K562 (cell line): ENCODE data around the gene KAZN. TPM values are rescaled to one million over a fixed set of nuclear protein-coding genes. Genes with fewer than 3 reads are reported as not detected.

Experiments used
- ATAC-seq: fragments of 200-7000 bp; cut with Tn5 transposase; 3 replicates; pipeline ENCODE4 v1.9.1; 2020; ENCODE audit warnings: moderate library complexity
- BruUV-seq: library from RNA; stranded (reverse); fragments of 400-500 nt; replicated peaks from 2 replicates; lab custom pipeline; 2021; lab: Mats Ljungman, UMichigan
- CTCF ChIA-PET: fragments of 300-600 bp; formaldehyde crosslinking; extraction: SDS; loops from one replicate; lab custom pipeline; 2021; ENCODE audit warnings: low intra/inter-chr PET ratio; lab: Yijun Ruan, JAX
- POLR2A ChIA-PET: fragments of 300-600, 350-650 bp; sonication (Branson Sonifier 250); formaldehyde crosslinking; extraction: SDS; loops from one replicate; lab custom pipeline; 2021; ENCODE audit warnings: antibody characterized with exemption, inconsistent platforms; lab: Yijun Ruan, JAX
- DNase-seq, 4 experiments: peaks; one replicate each; pipeline versions ENCODE4 v3.0.0 to v3.0.0-alpha.2; 2011 to 2018; ENCODE audit warnings: low spot score in 3 of 4, mixed read lengths in 3 of 4; ENCODE audit errors: extremely low read depth in 1 of 4
- FAIRE-seq: peaks from 2 replicates; lab custom pipeline; 2011; peaks lifted over from hg19 to GRCh38; lab: Jason Lieb, UNC
- H2AFZ ChIP-seq: 2 replicates; pipeline ENCODE4 v1.6.0; 2011; ENCODE audit warnings: low read depth, low read length, control low read depth, inconsistent platforms
- H3K27ac ChIP-seq: fragments of 200-600 bp; 3 replicates; pipeline ENCODE4 v1.8.0; 2011; ENCODE audit warnings: low read depth, mild to moderate bottlenecking, control low read depth, inconsistent platforms, low read length, moderate library complexity, mixed read lengths; ENCODE audit errors: extremely low read depth
- H3K27me3 ChIP-seq, 2 experiments: fragments of 300-600 bp in 1 of 2; 2 replicates in 1 of 2; 3 replicates in 1 of 2; pipeline versions ENCODE4 v1.6.0 to v1.8.0; 2011; ENCODE audit warnings: inconsistent platforms in 2 of 2, low read length in 2 of 2, mild to moderate bottlenecking in 1 of 2, mixed read lengths in 1 of 2, moderate library complexity in 1 of 2; ENCODE audit not compliant: control insufficient read depth in 2 of 2, insufficient read depth in 2 of 2
- H3K36me3 ChIP-seq: fragments of 300-600 bp; 3 replicates; pipeline ENCODE4 v1.8.0; 2011; ENCODE audit warnings: mild to moderate bottlenecking, low read length, inconsistent platforms; ENCODE audit not compliant: control insufficient read depth, insufficient read depth
- H3K4me1 ChIP-seq, 2 experiments: fragments of 200-600 bp in 1 of 2; replicated peaks in 1 of 2; 2 replicates in 1 of 2; 3 replicates in 1 of 2; pipeline versions ENCODE4 v1.5.1 to v1.8.0; 2011; ENCODE audit warnings: inconsistent platforms in 2 of 2, low read length in 2 of 2, mild to moderate bottlenecking in 1 of 2, mixed read lengths in 1 of 2, moderate library complexity in 1 of 2; ENCODE audit not compliant: control insufficient read depth in 2 of 2, insufficient read depth in 2 of 2
- H3K4me2 ChIP-seq: 2 replicates; pipeline ENCODE4 v1.6.1; 2011; ENCODE audit warnings: low read length, control low read depth, inconsistent platforms, mixed read lengths; ENCODE audit not compliant: insufficient read depth
- H3K4me3 ChIP-seq: fragments of 200-600 bp; sonication (generic), shearing (Covaris generic); 2 replicates; pipeline ENCODE4 v1.5.1; 2016; ENCODE audit warnings: control low read depth, inconsistent platforms
- H3K79me2 ChIP-seq: fragments of 200-600 bp; 3 replicates; pipeline ENCODE4 v1.8.0; 2011; ENCODE audit warnings: low read length, inconsistent platforms; ENCODE audit not compliant: control insufficient read depth, insufficient read depth
- H3K9ac ChIP-seq, 2 experiments: 2 replicates each; pipeline versions ENCODE4 v1.6.0 to v1.6.1; 2011; ENCODE audit warnings: low read depth in 2 of 2, low read length in 2 of 2, control low read depth in 1 of 2, inconsistent platforms in 1 of 2, mild to moderate bottlenecking in 1 of 2, mixed read lengths in 1 of 2; ENCODE audit not compliant: insufficient read depth in 1 of 2
- H3K9me1 ChIP-seq: one replicate; pipeline ENCODE4 v1.6.0; 2011; ENCODE audit warnings: inconsistent platforms, mild to moderate bottlenecking, low read length, moderate library complexity; ENCODE audit not compliant: control insufficient read depth, insufficient read depth
- H3K9me3 ChIP-seq: replicated peaks from 2 replicates; pipeline ENCODE4 v1.5.1; 2011; ENCODE audit warnings: low read depth, low read length, inconsistent platforms; ENCODE audit not compliant: control insufficient read depth, insufficient read depth
- H4K20me1 ChIP-seq: replicated peaks from 2 replicates; pipeline ENCODE4 v1.6.1; 2011; ENCODE audit warnings: low read length, inconsistent platforms, mixed read lengths; ENCODE audit not compliant: control insufficient read depth, insufficient read depth
- CTCF ChIP-seq, 3 experiments: IDR thresholded peaks in 2 of 3; conservative IDR thresholded peaks in 1 of 3; 2 replicates each; pipeline ENCODE4 v1.5.1; 2011 to 2012; ENCODE audit warnings: low read length in 3 of 3, mild to moderate bottlenecking in 3 of 3, control low read depth in 2 of 3, improper control_type of control experiment in 1 of 3, inconsistent platforms in 1 of 3, low read depth in 1 of 3, mixed read lengths in 1 of 3, moderate library complexity in 1 of 3; ENCODE audit not compliant: insufficient read depth in 2 of 3
- THRA ChIP-seq: fragments of 450-650 bp; IDR thresholded peaks from 2 replicates; pipeline ENCODE4 v1.6.1; 2017; ENCODE audit warnings: mild to moderate bottlenecking, moderate library complexity
- WGBS: fragments of 100-300 bp; shearing (Covaris generic); methylation state at CpG from one replicate; pipeline ENCODE4 v1.1.6; 2016; ENCODE audit warnings: low coverage, mixed read lengths; ENCODE audit not compliant: insufficient coverage; ENCODE audit errors: missing lambda C conversion rate; 5-methylcytosine and 5-hydroxymethylcytosine counted together
- in situ Hi-C: fragments of 300-500 bp; cut with MboI; formaldehyde crosslinking; loops from 4 replicates; pipeline ENCODE4 v1.15.0; 2018; ENCODE audit warnings: inconsistent platforms, mixed read lengths
- intact Hi-C: fragments of 100-400 bp; cut with micrococcal nuclease; formaldehyde crosslinking; loops from 2 replicates; pipeline ENCODE4 v1.14.2; 2022
- polyA plus RNA-seq, 8 experiments: library from polyadenylated mRNA; depleted of rRNA in 4 of 8; stranded (reverse) in 5 of 8; unstranded in 3 of 8; fragments of >200 nt; fragmentation: Nextera tagmentation in 2 of 8; fragmentation: Illumina TruSeq in 1 of 8; extraction: Ambion mirVana in 2 of 8; extraction: Trizol in 1 of 8; gene quantifications; 2 replicates each; pipeline versions ENCODE4 v1.2.1 to v1.2.3, GENCODE V29; 2011 to 2014; ENCODE audit warnings: inconsistent platforms in 1 of 8, missing spikeins in 1 of 8
- total RNA-seq, 7 experiments: library from RNA; depleted of rRNA in 6 of 7; stranded (reverse); fragments of >200 nt in 6 of 7; fragmentation: Illumina TruSeq in 2 of 7; extraction: Trizol in 2 of 7; gene quantifications; 2 replicates each; pipeline versions ENCODE4 v1.2.1 to v1.2.3, GENCODE V29; 2011 to 2021; ENCODE audit warnings: low replicate concordance in 1 of 7

Gene KAZN
- total and polyA plus RNA-seq, 9 of the 15 experiments (the other 6 are each of a cell fraction or from before 2014, with no cell fraction given): 2.1 to 21.6 (median 5.4) TPM

GRCh38 chr1:15055736-15056415, 457.4 kb downstream of the KAZN start:
- Histone ChIP-seq H3K4me3 (no peak overlapping the region), H3K27me3 (no peaks in the 10 kb centered on the region), H3K9me1 (no peaks in the 10 kb centered on the region), H3K27ac (no peak overlapping the region), H3K4me2 (no peak overlapping the region), H2AFZ (no peak overlapping the region), H4K20me1 (no peaks in the 10 kb centered on the region), H3K9me3 (no peaks in the 10 kb centered on the region), H3K4me1 (no peaks in the 10 kb centered on the region; a peak in 1 of 5 replicates), H3K36me3 (peaks cover 22% of the 10 kb centered on the region), H3K9ac (peak overlapping the region in 1 of 2 experiments; percentile 48; a peak in 1 of 4 replicates), H3K79me2 (no peaks in the 10 kb centered on the region)
- FAIRE-seq (no peak), ATAC-seq (no peak), DNase-seq (no peak)
- intact Hi-C loops: no loop called here
- ChIA-PET CTCF (no interaction called here), POLR2A (interaction anchor here (0.7 to 1.2 kb wide), 3 partner anchors 14 to 24 kb away, joined by 3 to 4 read pairs (median 3); no protein-coding TSS in a partner anchor)
- in situ Hi-C loops: no loop called here
- no TSS peak for BruUV-seq
- WGBS: 92% methylated on average over 28 of the region's 29 CpGs
- TF ChIP-seq CTCF (IDR thresholded peaks at IDR 0.05 in 2 of 3, conservative IDR thresholded peaks at IDR 0.05 in 1 of 3; ENCODE audit: insufficient read depth in 2 of 3, low read depth in 1 of 3, low read length in 3 of 3) (0 out of 6 replicates have a peak, but pooled peaks of 1 of the 3 experiments have one; percentile 19), THRA (no peak)
